GM12878 (cell line): Measurements from ENCODE around the gene F7. TPM values are rescaled to one million over a fixed set of nuclear protein-coding genes. Genes with fewer than 3 reads are reported as not detected.

Experiments
- ATAC-seq: fragments of 200-7000 bp; cut with Tn5 transposase; 3 replicates; pipeline ENCODE4 v1.9.1; 2020; ENCODE audit warnings: mild to moderate bottlenecking, moderate library complexity
- BruUV-seq: library from RNA; stranded (reverse); fragments of 400-500 nt; replicated peaks from 2 replicates; lab custom pipeline; 2021; lab: Mats Ljungman, UMichigan
- CTCF ChIA-PET: fragments of 300-600 bp; sonication (Branson Sonifier 250); formaldehyde crosslinking; extraction: SDS; loops from one replicate; lab custom pipeline; 2021; ENCODE audit warnings: inconsistent platforms; lab: Yijun Ruan, JAX
- POLR2A ChIA-PET: fragments of 350-600 bp; formaldehyde crosslinking; extraction: SDS; loops from one replicate; lab custom pipeline; 2021; ENCODE audit warnings: inconsistent platforms; lab: Charles Lee
- RAD21 ChIA-PET: fragments of 300-600 bp; sonication (Branson Sonifier 250); formaldehyde crosslinking; loops from one replicate; lab custom pipeline; 2023; ENCODE audit warnings: antibody characterized with exemption; ENCODE audit not compliant: unreplicated experiment; lab: Charles Lee
- SMC1A ChIA-PET: fragments of 300-600 bp; sonication (Branson Sonifier 250); formaldehyde crosslinking; loops from one replicate; lab custom pipeline; 2023; ENCODE audit not compliant: unreplicated experiment, uncharacterized antibody; lab: Charles Lee
- DNase-seq: peaks from one replicate; pipeline ENCODE4 v3.0.0-alpha.2; 2011; ENCODE audit warnings: low read depth, low spot score
- FAIRE-seq: peaks from 3 replicates; lab custom pipeline; 2011; peaks lifted over from hg19 to GRCh38; lab: Jason Lieb, UNC
- H2AFZ ChIP-seq: 2 replicates; pipeline ENCODE4 v1.6.0; 2011; ENCODE audit warnings: low read depth, low read length, control low read depth; ENCODE audit not compliant: control insufficient read depth
- H3K27ac ChIP-seq: 2 replicates; pipeline ENCODE4 v1.5.1; 2011; ENCODE audit warnings: control low read depth; ENCODE audit not compliant: control insufficient read depth, insufficient read depth
- H3K27me3 ChIP-seq, 2 experiments: replicated peaks in 1 of 2; 2 replicates each; pipeline versions ENCODE4 v1.6.0 to v1.6.1; 2011; ENCODE audit warnings: low read length in 1 of 2; ENCODE audit not compliant: control insufficient read depth in 2 of 2, insufficient read depth in 2 of 2
- H3K36me3 ChIP-seq, 2 experiments: 2 replicates each; pipeline ENCODE4 v1.5.1; 2011; ENCODE audit warnings: low read length in 1 of 2; ENCODE audit not compliant: control insufficient read depth in 2 of 2, insufficient read depth in 2 of 2
- H3K4me1 ChIP-seq: 2 replicates; pipeline ENCODE4 v1.6.1; 2011; ENCODE audit warnings: mild to moderate bottlenecking, low read length, moderate library complexity, mixed read lengths; ENCODE audit not compliant: control insufficient read depth, insufficient read depth
- H3K4me2 ChIP-seq: 2 replicates; pipeline ENCODE4 v1.6.0; 2011; ENCODE audit warnings: control low read depth; ENCODE audit not compliant: control insufficient read depth, insufficient read depth
- H3K4me3 ChIP-seq: fragments of 200-600 bp; sonication (generic); 2 replicates; pipeline ENCODE4 v1.5.1; 2016
- H3K79me2 ChIP-seq: 2 replicates; pipeline ENCODE4 v1.6.0; 2011; ENCODE audit warnings: low read length; ENCODE audit not compliant: control insufficient read depth, insufficient read depth
- H3K9ac ChIP-seq: 2 replicates; pipeline ENCODE4 v1.8.0; 2011; ENCODE audit warnings: low read length, control low read depth, mixed read lengths; ENCODE audit not compliant: control insufficient read depth, insufficient read depth
- H3K9me3 ChIP-seq: replicated peaks from 3 replicates; pipeline ENCODE4 v1.5.1; 2011; ENCODE audit warnings: mild to moderate bottlenecking, low read length; ENCODE audit not compliant: control insufficient read depth, insufficient read depth
- H4K20me1 ChIP-seq: 2 replicates; pipeline ENCODE4 v1.6.0; 2011; ENCODE audit not compliant: control insufficient read depth, insufficient read depth
- ATF3 ChIP-seq: IDR thresholded peaks from 2 replicates; pipeline ENCODE4 v1.6.1; 2011; ENCODE audit warnings: low read depth, mild to moderate bottlenecking, low read length, moderate library complexity, borderline replicate concordance; ENCODE audit errors: extremely low read depth
- BRCA1 ChIP-seq: IDR thresholded peaks from 2 replicates; pipeline ENCODE4 v1.6.1; 2011; ENCODE audit warnings: low read depth, low read length, improper control_type of control experiment
- KDM1A ChIP-seq: fragments of 200-600 bp; sonication (generic); IDR thresholded peaks from 2 replicates; pipeline ENCODE4 v1.6.1; 2016; ENCODE audit warnings: borderline replicate concordance
- MYB ChIP-seq: fragments of 150-350 bp; IDR thresholded peaks from 2 replicates; pipeline ENCODE4 v1.6.1; 2014; ENCODE audit warnings: mild to moderate bottlenecking, low read depth, low read length, borderline replicate concordance
- MYC ChIP-seq: IDR thresholded peaks from 2 replicates; pipeline ENCODE4 v1.6.1; 2011; ENCODE audit warnings: mild to moderate bottlenecking, low read length, moderate library complexity, inconsistent platforms; ENCODE audit not compliant: insufficient read depth, insufficient replicate concordance, insufficient read length, severe bottlenecking
- NFXL1 ChIP-seq: fragments of 450-650 bp; IDR thresholded peaks from 2 replicates; pipeline ENCODE4 v1.6.1; 2017; ENCODE audit warnings: antibody characterized with exemption, mild to moderate bottlenecking, borderline replicate concordance
- PAX8 ChIP-seq: fragments of 450-650 bp; IDR thresholded peaks from 2 replicates; pipeline ENCODE4 v1.6.1; 2017; ENCODE audit warnings: mild to moderate bottlenecking, moderate library complexity
- RAD51 ChIP-seq: fragments of 450-650 bp; IDR thresholded peaks from 2 replicates; pipeline ENCODE4 v1.6.1; 2016; ENCODE audit warnings: moderate library complexity, mild to moderate bottlenecking, inconsistent platforms
- RELB ChIP-seq: fragments of 450-650 bp; IDR thresholded peaks from 2 replicates; pipeline ENCODE4 v1.6.1; 2017; ENCODE audit warnings: low read depth, mild to moderate bottlenecking, moderate library complexity
- SUZ12 ChIP-seq: fragments of 200-600 bp; sonication (generic); IDR thresholded peaks from one replicate; pipeline ENCODE4 v1.6.1; 2018; ENCODE audit warnings: antibody characterized with exemption, mild to moderate bottlenecking; ENCODE audit not compliant: unreplicated experiment
- WRNIP1 ChIP-seq: IDR thresholded peaks from 2 replicates; pipeline ENCODE4 v1.6.1; 2011; ENCODE audit warnings: low read depth, low read length, improper control_type of control experiment, borderline replicate concordance
- ZBED1 ChIP-seq: IDR thresholded peaks from 2 replicates; pipeline ENCODE4 v1.6.1; 2016; ENCODE audit warnings: borderline replicate concordance
- WGBS: methylation state at CpG from one replicate; pipeline ENCODE4 v1.1.6; 2016; ENCODE audit warnings: low lambda C conversion rate; ENCODE audit not compliant: insufficient replicate concordance, insufficient coverage; ENCODE audit errors: missing lambda C conversion rate; 5-methylcytosine and 5-hydroxymethylcytosine counted together
- in situ Hi-C: fragments of 300-500 bp; cut with MboI; formaldehyde crosslinking; loops from 9 replicates; pipeline ENCODE4 v1.14.3; 2018; ENCODE audit warnings: mixed read lengths
- intact Hi-C: fragments of 100-400 bp; cut with micrococcal nuclease; formaldehyde crosslinking; loops from one replicate; pipeline ENCODE4 v1.14.2; 2022; ENCODE audit not compliant: unreplicated experiment
- polyA plus RNA-seq, 11 experiments: library from polyadenylated mRNA; depleted of rRNA in 4 of 11; unstranded in 6 of 11; stranded (reverse) in 5 of 11; fragments of >200 nt; fragmentation: Nextera tagmentation in 4 of 11; fragmentation: Illumina TruSeq in 1 of 11; extraction: Ambion mirVana in 4 of 11; extraction: Trizol in 1 of 11; gene quantifications; 1 replicate in 1 of 11; 2 replicates in 10 of 11; pipeline versions ENCODE4 v1.2.1 to v1.2.3, GENCODE V29; 2011 to 2016; ENCODE audit warnings: inconsistent platforms in 2 of 11, missing spikeins in 2 of 11, low read depth in 1 of 11
- total RNA-seq, 4 experiments: library from RNA; depleted of rRNA in 3 of 4; stranded (reverse); fragments of >200 nt in 3 of 4; fragmentation: Illumina TruSeq in 1 of 4; extraction: Trizol in 1 of 4; gene quantifications; 2 replicates each; pipeline versions ENCODE4 v1.2.1 to v1.2.3, GENCODE V29; 2013 to 2021

Gene F7
- total and polyA plus RNA-seq, 10 of the 15 experiments (the other 5 are each of a cell fraction or from before 2014, with no cell fraction given) = not detected

- no peak for TF ChIP-seq ATF3
- TF ChIP-seq, all 136 proteins: peak for 0
Measured at GRCh38 chr13:113088691-113089020, 16.9 kb upstream of the F7 start (continued).

GRCh38 chr13:113089693-113090414 is 15.7 kb upstream of the F7 start:
- DNase-seq = no peak
- CTCF ChIA-PET = no interaction called here
- H3K4me2 ChIP-seq = no peak overlapping the region
- ATAC-seq = no peak
- intact Hi-C loops (no loop called here), in situ Hi-C loops (no loop called here)
- no peak for FAIRE-seq
- no TSS peak for BruUV-seq
- H3K4me1 ChIP-seq = no peaks in the 10 kb centered on the region
- no peaks in the 10 kb centered on the region for H3K9me3 ChIP-seq
- no peaks in the 10 kb centered on the region for H3K27me3 ChIP-seq
- SMC1A ChIA-PET = no interaction called here
- H3K27ac ChIP-seq = no peak overlapping the region
- H4K20me1 ChIP-seq = no peaks in the 10 kb centered on the region
- TF ChIP-seq NFXL1 (no peak), KDM1A (no peak)
- RAD21 ChIA-PET = no interaction called here
- POLR2A ChIA-PET = no interaction called here
- H3K79me2 ChIP-seq = no peaks in the 10 kb centered on the region
- no peak overlapping the region for H3K4me3 ChIP-seq
- H3K9ac ChIP-seq = no peak overlapping the region
- WGBS = 60% methylated on average over 30 of the region's 36 CpGs
- no peaks in the 10 kb centered on the region for H3K36me3 ChIP-seq
- no peak overlapping the region for H2AFZ ChIP-seq

- no peak overlapping the region for H2AFZ ChIP-seq
- intact Hi-C loops = no loop called here
- H3K27ac ChIP-seq = no peak overlapping the region
- no peak overlapping the region for H3K4me3 ChIP-seq
- WGBS = 54% methylated on average over 11 of the region's 13 CpGs
- BruUV-seq = no TSS peak
- in situ Hi-C loops = no loop called here
- no peaks in the 10 kb centered on the region for H3K9me3 ChIP-seq
- H3K9ac ChIP-seq = no peak overlapping the region
- RAD21 ChIA-PET = no interaction called here
- no peaks in the 10 kb centered on the region for H3K79me2 ChIP-seq
- CTCF ChIA-PET = no interaction called here
- H3K4me2 ChIP-seq = no peak overlapping the region
- FAIRE-seq (no peak), DNase-seq (no peak), ATAC-seq (no peak)
- H4K20me1 ChIP-seq = no peaks in the 10 kb centered on the region
- no peaks in the 10 kb centered on the region for H3K27me3 ChIP-seq
- SMC1A ChIA-PET = no interaction called here
- no peaks in the 10 kb centered on the region for H3K36me3 ChIP-seq
- H3K4me1 ChIP-seq = no peaks in the 10 kb centered on the region
- POLR2A ChIA-PET = no interaction called here
- TF ChIP-seq MYB (no peak), RAD51 (no peak), WRNIP1 (no peak), KDM1A (no peak), ZBED1 (no peak), SUZ12 (no peak), MYC (no peak), RELB (no peak), PAX8 (no peak), BRCA1 (no peak)
Measured at GRCh38 chr13:113090415-113090770, 15.2 kb upstream of the F7 start.
